Sigmoid colon (tissue), 7 donors: ENCODE measurements around the gene LOXHD1. TPM values are rescaled to one million over a fixed set of nuclear protein-coding genes. Genes with fewer than 3 reads are reported as not detected.

ENCODE experiments used
- DNase-seq: peaks from one replicate; pipeline ENCODE4 v3.0.0-alpha.2; 2019
- H3K27ac ChIP-seq, 4 donors: fragments of 200-600 bp; sonication (generic); one replicate each; pipeline ENCODE4 v1.5.1; 2016 to 2019; ENCODE audit warnings: mild to moderate bottlenecking in 1 of 4
- H3K27me3 ChIP-seq, 3 donors: fragments of 200-600 bp; sonication (generic); one replicate each; pipeline ENCODE4 v1.5.1; 2019; ENCODE audit warnings: mild to moderate bottlenecking in 1 of 3
- H3K36me3 ChIP-seq, 4 donors: fragments of 200-600 bp; sonication (generic); one replicate each; pipeline ENCODE4 v1.5.1; 2016 to 2019
- H3K4me1 ChIP-seq, 4 donors: fragments of 200-600 bp; sonication (generic); one replicate each; pipeline ENCODE4 v1.5.1; 2017 to 2019
- H3K4me3 ChIP-seq, 4 donors: fragments of 200-600 bp; sonication (generic); one replicate each; pipeline ENCODE4 v1.5.1; 2017 to 2019; ENCODE audit warnings: mild to moderate bottlenecking in 2 of 4, moderate library complexity in 1 of 4
- H3K9me3 ChIP-seq, 4 donors: fragments of 200-600 bp in 3 of 4; sonication (generic) in 3 of 4; one replicate each; pipeline versions ENCODE4 v1.5.1 to v1.6.1; 2013 to 2019
- CTCF ChIP-seq, 4 experiments: fragments of 450-650 bp in 3 of 4; fragments of 200-600 bp in 1 of 4; IDR thresholded peaks; one replicate each; pipeline ENCODE4 v1.5.1; 2016 to 2019; ENCODE audit warnings: antibody characterized with exemption in 4 of 4, mild to moderate bottlenecking in 3 of 4, moderate library complexity in 2 of 4
- EP300 ChIP-seq, 4 donors: sonication (generic); formaldehyde crosslinking; IDR thresholded peaks; one replicate each; pipeline ENCODE4 v1.6.1; 2017; ENCODE audit warnings: antibody characterized with exemption in 4 of 4
- POLR2A ChIP-seq, 2 donors: fragments of 450-650 bp; IDR thresholded peaks; one replicate each; pipeline ENCODE4 v1.6.1; 2016; ENCODE audit warnings: antibody characterized with exemption in 2 of 2, mild to moderate bottlenecking in 2 of 2, moderate library complexity in 2 of 2
- POLR2AphosphoS5 ChIP-seq, 4 donors: sonication (generic); formaldehyde crosslinking; IDR thresholded peaks; one replicate each; pipeline ENCODE4 v1.6.1; 2017; ENCODE audit warnings: antibody characterized with exemption in 4 of 4
- WGBS, 2 donors: extraction: QIAGEN DNeasy Blood & Tissue Kit; methylation state at CpG; one replicate each; pipeline ENCODE4 v1.1.7; 2013; 5-methylcytosine and 5-hydroxymethylcytosine counted together
- intact Hi-C: fragments of 100-400 bp; cut with DNase I; formaldehyde crosslinking; loops from one replicate; pipeline ENCODE4 v1.15.1; 2023
- polyA plus RNA-seq, 3 donors: library from polyadenylated mRNA; stranded (reverse); fragments of 200-250 nt; gene quantifications; one replicate each; pipeline ENCODE4 v1.2.3, GENCODE V29; 2013
- total RNA-seq, 4 donors: library from RNA; depleted of rRNA; stranded (reverse); fragments of >200 nt; gene quantifications; one replicate each; pipeline ENCODE4 v1.1.0, GENCODE V29; 2016
- donor health status: healthy with polysubstance abuse.
- donor health status: Bipolar disorder and iron deficiency.
- donor health status: healthy.

LOXHD1 gene
- total and polyA plus RNA-seq, 7 donors: 0.06 to 0.28 (median 0.27) TPM; not detected in 4

GRCh38 chr18:46439037-46439436, 218.0 kb downstream of the LOXHD1 start:
- Histone ChIP-seq H3K4me3 (no peak overlapping the region), H3K36me3 (no peaks in the 10 kb centered on the region), H3K27me3 (no peaks in the 10 kb centered on the region), H3K4me1 (no peaks in the 10 kb centered on the region), H3K27ac (no peak overlapping the region), H3K9me3 (no peaks in the 10 kb centered on the region)
- TF ChIP-seq POLR2A (IDR thresholded peaks at IDR 0.05): no peak
- no peak for TF ChIP-seq POLR2AphosphoS5 (IDR thresholded peaks at IDR 0.05)
- no peak for TF ChIP-seq CTCF (IDR thresholded peaks at IDR 0.05)
- no peak for TF ChIP-seq EP300 (IDR thresholded peaks at IDR 0.05)
- WGBS, 2 donors: 88 to 91% methylated on average over 4 of the region's 4 CpGs
- intact Hi-C loops: no loop called here
- DNase-seq: no peak

GRCh38 chr18:46437061-46437460, 220.0 kb downstream of the LOXHD1 start:
- Histone ChIP-seq H3K9me3 (no peaks in the 10 kb centered on the region), H3K4me3 (no peak overlapping the region), H3K36me3 (no peaks in the 10 kb centered on the region), H3K27ac (no peak overlapping the region), H3K4me1 (no peaks in the 10 kb centered on the region), H3K27me3 (no peaks in the 10 kb centered on the region)
- DNase-seq: no peak
- WGBS, 2 donors: 94 to 97% methylated on average over 5 of the region's 5 CpGs
- intact Hi-C loops: no loop called here
- TF ChIP-seq POLR2AphosphoS5 (IDR thresholded peaks at IDR 0.05): no peak
- TF ChIP-seq CTCF (IDR thresholded peaks at IDR 0.05): no peak
- TF ChIP-seq POLR2A (IDR thresholded peaks at IDR 0.05): no peak
- TF ChIP-seq EP300 (IDR thresholded peaks at IDR 0.05): no peak

- intact Hi-C loops: no loop called here
- 59 to 84% methylated on average over 2 of the region's 2 CpGs for WGBS, 2 donors
- no peaks in the 10 kb centered on the region for H3K4me1 ChIP-seq
- H3K9me3 ChIP-seq: no peaks in the 10 kb centered on the region
- no peak overlapping the region for H3K27ac ChIP-seq
- H3K36me3 ChIP-seq: no peaks in the 10 kb centered on the region
- H3K27me3 ChIP-seq: no peaks in the 10 kb centered on the region
- DNase-seq: no peak
- TF ChIP-seq EP300 (IDR thresholded peaks at IDR 0.05) (no peak), CTCF (IDR thresholded peaks at IDR 0.05) (no peak), POLR2A (IDR thresholded peaks at IDR 0.05) (no peak), POLR2AphosphoS5 (IDR thresholded peaks at IDR 0.05) (no peak)
- H3K4me3 ChIP-seq: no peak overlapping the region
These were observed 220.4 kb downstream of the LOXHD1 start for GRCh38 chr18:46436621-46437020.

DNA sequence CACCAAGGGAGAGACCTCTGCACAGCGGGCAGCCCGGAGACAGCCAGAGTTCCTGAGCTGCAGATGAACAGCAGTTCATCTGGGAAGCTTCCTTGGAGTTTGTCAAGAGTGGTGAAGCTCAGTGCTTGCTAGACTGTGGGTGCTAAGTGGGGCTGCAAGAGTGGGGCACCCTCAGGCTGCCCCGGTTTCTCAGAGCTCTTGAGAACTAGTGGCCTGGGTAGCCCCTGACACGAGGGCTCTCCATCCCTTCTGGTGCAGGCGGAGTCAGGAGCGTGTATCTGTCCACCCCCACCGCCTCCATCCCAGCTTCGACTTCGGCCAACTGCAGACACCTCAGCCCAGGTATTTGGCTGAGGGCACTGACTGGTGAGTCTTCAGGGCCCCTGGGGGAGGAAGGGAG, 222.0 kb downstream of the LOXHD1 start:
- H3K9me3 ChIP-seq: no peaks in the 10 kb centered on the region
- H3K27ac ChIP-seq: no peak overlapping the region
- TF ChIP-seq POLR2A (IDR thresholded peaks at IDR 0.05) (no peak), CTCF (IDR thresholded peaks at IDR 0.05) (no peak), POLR2AphosphoS5 (IDR thresholded peaks at IDR 0.05) (no peak), EP300 (IDR thresholded peaks at IDR 0.05) (no peak)
- no peak overlapping the region for H3K4me3 ChIP-seq
- intact Hi-C loops: no loop called here
- H3K36me3 ChIP-seq: no peaks in the 10 kb centered on the region
- no peaks in the 10 kb centered on the region for H3K4me1 ChIP-seq
- DNase-seq: no peak
- H3K27me3 ChIP-seq: no peaks in the 10 kb centered on the region
- 93 to 94% methylated on average over 9 of the region's 9 CpGs for WGBS, 2 donors

- intact Hi-C loops: no loop called here
- Histone ChIP-seq H3K27me3 (no peaks in the 10 kb centered on the region), H3K9me3 (no peaks in the 10 kb centered on the region), H3K36me3 (no peaks in the 10 kb centered on the region), H3K27ac (no peak overlapping the region), H3K4me3 (no peak overlapping the region), H3K4me1 (no peaks in the 10 kb centered on the region)
- TF ChIP-seq POLR2AphosphoS5 (IDR thresholded peaks at IDR 0.05): no peak
- no peak for TF ChIP-seq EP300 (IDR thresholded peaks at IDR 0.05)
- TF ChIP-seq POLR2A (IDR thresholded peaks at IDR 0.05): no peak
- no peak for TF ChIP-seq CTCF (IDR thresholded peaks at IDR 0.05)
- no peak for DNase-seq
- WGBS, 2 donors: 93 to 94% methylated on average over 3 of the region's 3 CpGs
These were observed 222.4 kb downstream of the LOXHD1 start for GRCh38 chr18:46434629-46435028.
